Measurements from ENCODE around the gene TMEM106C. TPM values are rescaled to one million over a fixed set of nuclear protein-coding genes. Genes with fewer than 3 reads are reported as not detected.

TMEM106C gene
- total RNA-seq, 1 experiment from 2014 or later = 48.3 TPM

- TF ChIP-seq, protein P1, sequence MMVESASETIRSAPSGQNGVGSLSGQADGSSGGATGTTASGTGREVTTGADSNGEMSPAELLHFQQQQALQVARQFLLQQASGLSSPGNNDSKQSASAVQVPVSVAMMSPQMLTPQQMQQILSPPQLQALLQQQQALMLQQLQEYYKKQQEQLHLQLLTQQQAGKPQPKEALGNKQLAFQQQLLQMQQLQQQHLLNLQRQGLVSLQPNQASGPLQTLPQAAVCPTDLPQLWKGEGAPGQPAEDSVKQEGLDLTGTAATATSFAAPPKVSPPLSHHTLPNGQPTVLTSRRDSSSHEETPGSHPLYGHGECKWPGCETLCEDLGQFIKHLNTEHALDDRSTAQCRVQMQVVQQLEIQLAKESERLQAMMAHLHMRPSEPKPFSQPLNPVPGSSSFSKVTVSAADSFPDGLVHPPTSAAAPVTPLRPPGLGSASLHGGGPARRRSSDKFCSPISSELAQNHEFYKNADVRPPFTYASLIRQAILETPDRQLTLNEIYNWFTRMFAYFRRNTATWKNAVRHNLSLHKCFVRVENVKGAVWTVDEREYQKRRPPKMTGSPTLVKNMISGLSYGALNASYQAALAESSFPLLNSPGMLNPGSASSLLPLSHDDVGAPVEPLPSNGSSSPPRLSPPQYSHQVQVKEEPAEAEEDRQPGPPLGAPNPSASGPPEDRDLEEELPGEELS (CRISPR knock-in tag; IDR thresholded peaks at IDR 0.05) = no peak
- no peak for TF ChIP-seq KAT7 (CRISPR knock-in tag; IDR thresholded peaks at IDR 0.05; ENCODE audit: borderline replicate concordance)
- no peak for TF ChIP-seq MLX (CRISPR knock-in tag; IDR thresholded peaks at IDR 0.05)
- no peak for TF ChIP-seq ZNF219 (CRISPR knock-in tag; IDR thresholded peaks at IDR 0.05; ENCODE audit: borderline replicate concordance)
- TF ChIP-seq, protein P2, sequence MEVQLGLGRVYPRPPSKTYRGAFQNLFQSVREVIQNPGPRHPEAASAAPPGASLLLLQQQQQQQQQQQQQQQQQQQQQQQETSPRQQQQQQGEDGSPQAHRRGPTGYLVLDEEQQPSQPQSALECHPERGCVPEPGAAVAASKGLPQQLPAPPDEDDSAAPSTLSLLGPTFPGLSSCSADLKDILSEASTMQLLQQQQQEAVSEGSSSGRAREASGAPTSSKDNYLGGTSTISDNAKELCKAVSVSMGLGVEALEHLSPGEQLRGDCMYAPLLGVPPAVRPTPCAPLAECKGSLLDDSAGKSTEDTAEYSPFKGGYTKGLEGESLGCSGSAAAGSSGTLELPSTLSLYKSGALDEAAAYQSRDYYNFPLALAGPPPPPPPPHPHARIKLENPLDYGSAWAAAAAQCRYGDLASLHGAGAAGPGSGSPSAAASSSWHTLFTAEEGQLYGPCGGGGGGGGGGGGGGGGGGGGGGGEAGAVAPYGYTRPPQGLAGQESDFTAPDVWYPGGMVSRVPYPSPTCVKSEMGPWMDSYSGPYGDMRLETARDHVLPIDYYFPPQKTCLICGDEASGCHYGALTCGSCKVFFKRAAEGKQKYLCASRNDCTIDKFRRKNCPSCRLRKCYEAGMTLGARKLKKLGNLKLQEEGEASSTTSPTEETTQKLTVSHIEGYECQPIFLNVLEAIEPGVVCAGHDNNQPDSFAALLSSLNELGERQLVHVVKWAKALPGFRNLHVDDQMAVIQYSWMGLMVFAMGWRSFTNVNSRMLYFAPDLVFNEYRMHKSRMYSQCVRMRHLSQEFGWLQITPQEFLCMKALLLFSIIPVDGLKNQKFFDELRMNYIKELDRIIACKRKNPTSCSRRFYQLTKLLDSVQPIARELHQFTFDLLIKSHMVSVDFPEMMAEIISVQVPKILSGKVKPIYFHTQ (CRISPR knock-in tag; IDR thresholded peaks at IDR 0.05) = no peak
- TF ChIP-seq ZNF232 (CRISPR knock-in tag; IDR thresholded peaks at IDR 0.05) = no peak
- TF ChIP-seq, protein P3, sequence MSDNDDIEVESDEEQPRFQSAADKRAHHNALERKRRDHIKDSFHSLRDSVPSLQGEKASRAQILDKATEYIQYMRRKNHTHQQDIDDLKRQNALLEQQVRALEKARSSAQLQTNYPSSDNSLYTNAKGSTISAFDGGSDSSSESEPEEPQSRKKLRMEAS (CRISPR knock-in tag; IDR thresholded peaks at IDR 0.05) = no peak
Measured at GRCh38 chr12:47938093-47938492, 25.3 kb upstream of the TMEM106C start (continued).

DNA sequence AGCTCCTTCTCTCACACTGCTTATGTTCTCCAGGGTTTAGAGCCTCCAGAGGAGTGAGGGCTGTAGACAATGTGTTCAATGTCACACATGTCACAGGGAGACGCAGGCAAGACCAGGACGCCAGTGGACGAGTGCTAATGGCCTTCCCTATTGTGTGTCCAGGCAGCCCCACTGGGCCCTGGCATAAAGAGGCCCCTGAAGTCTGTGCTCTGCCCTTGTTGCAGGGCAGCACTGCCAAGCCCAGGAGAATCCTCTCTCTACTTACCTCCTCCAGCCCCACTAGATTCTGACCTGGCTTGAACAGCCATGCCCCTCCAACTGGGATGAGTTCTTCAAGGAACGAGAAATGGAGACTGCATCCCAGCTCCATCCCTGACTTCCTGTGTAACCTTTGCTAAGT, 24.8 kb upstream of the TMEM106C start:
- no peak for ATAC-seq
- H3K27ac Mint-ChIP-seq = no peak overlapping the region
- no peak for TF ChIP-seq E2F4 (CRISPR knock-in tag; IDR thresholded peaks at IDR 0.05; ENCODE audit: borderline replicate concordance, low read depth)
- TF ChIP-seq, protein P4, sequence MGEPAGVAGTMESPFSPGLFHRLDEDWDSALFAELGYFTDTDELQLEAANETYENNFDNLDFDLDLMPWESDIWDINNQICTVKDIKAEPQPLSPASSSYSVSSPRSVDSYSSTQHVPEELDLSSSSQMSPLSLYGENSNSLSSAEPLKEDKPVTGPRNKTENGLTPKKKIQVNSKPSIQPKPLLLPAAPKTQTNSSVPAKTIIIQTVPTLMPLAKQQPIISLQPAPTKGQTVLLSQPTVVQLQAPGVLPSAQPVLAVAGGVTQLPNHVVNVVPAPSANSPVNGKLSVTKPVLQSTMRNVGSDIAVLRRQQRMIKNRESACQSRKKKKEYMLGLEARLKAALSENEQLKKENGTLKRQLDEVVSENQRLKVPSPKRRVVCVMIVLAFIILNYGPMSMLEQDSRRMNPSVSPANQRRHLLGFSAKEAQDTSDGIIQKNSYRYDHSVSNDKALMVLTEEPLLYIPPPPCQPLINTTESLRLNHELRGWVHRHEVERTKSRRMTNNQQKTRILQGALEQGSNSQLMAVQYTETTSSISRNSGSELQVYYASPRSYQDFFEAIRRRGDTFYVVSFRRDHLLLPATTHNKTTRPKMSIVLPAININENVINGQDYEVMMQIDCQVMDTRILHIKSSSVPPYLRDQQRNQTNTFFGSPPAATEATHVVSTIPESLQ (CRISPR knock-in tag; IDR thresholded peaks at IDR 0.05) = no peak
- TF ChIP-seq PRRX2 (CRISPR knock-in tag; IDR thresholded peaks at IDR 0.05) = no peak
- peaks cover 14% of the 10 kb centered on the region for H3K4me1 Mint-ChIP-seq
- peaks cover 26% of the 10 kb centered on the region for H3K27me3 Mint-ChIP-seq (ENCODE audit: low read depth)
- no peak for DNase-seq (ENCODE audit: low spot score)
- H3K36me3 Mint-ChIP-seq = no peaks in the 10 kb centered on the region
- POLR2A ChIA-PET = no interaction called here
- no peak overlapping the region for H3K4me3 Mint-ChIP-seq
- no peaks in the 10 kb centered on the region for H3K9me3 Mint-ChIP-seq
- CTCF ChIA-PET = interaction anchor here (1.0 to 2.1 kb wide), 3 partner anchors 8 to 34 kb away, joined by 3 to 13 read pairs (median 9); partner anchors contain the start of gene VDR

GRCh38 chr12:47939009-47939601, 24.3 kb upstream of the TMEM106C start:
- peaks cover 14% of the 10 kb centered on the region for H3K4me1 Mint-ChIP-seq
- no peak overlapping the region for H3K4me3 Mint-ChIP-seq
- H3K9me3 Mint-ChIP-seq = no peaks in the 10 kb centered on the region
- H3K27ac Mint-ChIP-seq = no peak overlapping the region
- peaks cover 27% of the 10 kb centered on the region for H3K27me3 Mint-ChIP-seq (ENCODE audit: low read depth)
- ChIA-PET CTCF (interaction anchor here (1.0 to 2.1 kb wide), 3 partner anchors 7 to 34 kb away, joined by 3 to 13 read pairs (median 9); partner anchors contain the start of gene VDR), POLR2A (no interaction called here)
- H3K36me3 Mint-ChIP-seq = no peaks in the 10 kb centered on the region
- ATAC-seq (no peak), DNase-seq (ENCODE audit: low spot score) (no peak)
- TF ChIP-seq, protein P5, sequence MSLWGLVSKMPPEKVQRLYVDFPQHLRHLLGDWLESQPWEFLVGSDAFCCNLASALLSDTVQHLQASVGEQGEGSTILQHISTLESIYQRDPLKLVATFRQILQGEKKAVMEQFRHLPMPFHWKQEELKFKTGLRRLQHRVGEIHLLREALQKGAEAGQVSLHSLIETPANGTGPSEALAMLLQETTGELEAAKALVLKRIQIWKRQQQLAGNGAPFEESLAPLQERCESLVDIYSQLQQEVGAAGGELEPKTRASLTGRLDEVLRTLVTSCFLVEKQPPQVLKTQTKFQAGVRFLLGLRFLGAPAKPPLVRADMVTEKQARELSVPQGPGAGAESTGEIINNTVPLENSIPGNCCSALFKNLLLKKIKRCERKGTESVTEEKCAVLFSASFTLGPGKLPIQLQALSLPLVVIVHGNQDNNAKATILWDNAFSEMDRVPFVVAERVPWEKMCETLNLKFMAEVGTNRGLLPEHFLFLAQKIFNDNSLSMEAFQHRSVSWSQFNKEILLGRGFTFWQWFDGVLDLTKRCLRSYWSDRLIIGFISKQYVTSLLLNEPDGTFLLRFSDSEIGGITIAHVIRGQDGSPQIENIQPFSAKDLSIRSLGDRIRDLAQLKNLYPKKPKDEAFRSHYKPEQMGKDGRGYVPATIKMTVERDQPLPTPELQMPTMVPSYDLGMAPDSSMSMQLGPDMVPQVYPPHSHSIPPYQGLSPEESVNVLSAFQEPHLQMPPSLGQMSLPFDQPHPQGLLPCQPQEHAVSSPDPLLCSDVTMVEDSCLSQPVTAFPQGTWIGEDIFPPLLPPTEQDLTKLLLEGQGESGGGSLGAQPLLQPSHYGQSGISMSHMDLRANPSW (CRISPR knock-in tag; conservative IDR thresholded peaks at IDR 0.05; ENCODE audit: low read depth) = no peak
- TF ChIP-seq, protein P6, sequence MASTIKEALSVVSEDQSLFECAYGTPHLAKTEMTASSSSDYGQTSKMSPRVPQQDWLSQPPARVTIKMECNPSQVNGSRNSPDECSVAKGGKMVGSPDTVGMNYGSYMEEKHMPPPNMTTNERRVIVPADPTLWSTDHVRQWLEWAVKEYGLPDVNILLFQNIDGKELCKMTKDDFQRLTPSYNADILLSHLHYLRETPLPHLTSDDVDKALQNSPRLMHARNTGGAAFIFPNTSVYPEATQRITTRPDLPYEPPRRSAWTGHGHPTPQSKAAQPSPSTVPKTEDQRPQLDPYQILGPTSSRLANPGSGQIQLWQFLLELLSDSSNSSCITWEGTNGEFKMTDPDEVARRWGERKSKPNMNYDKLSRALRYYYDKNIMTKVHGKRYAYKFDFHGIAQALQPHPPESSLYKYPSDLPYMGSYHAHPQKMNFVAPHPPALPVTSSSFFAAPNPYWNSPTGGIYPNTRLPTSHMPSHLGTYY (CRISPR knock-in tag; IDR thresholded peaks at IDR 0.05) = no peak
- TF ChIP-seq MLX (CRISPR knock-in tag; IDR thresholded peaks at IDR 0.05) = no peak
